GM12801 (cell line): ENCODE data around the gene CUX1.

Experiments used
- CTCF ChIP-seq: IDR thresholded peaks from one replicate; pipeline ENCODE4 v1.5.1; 2011; ENCODE audit warnings: control low read depth; ENCODE audit not compliant: insufficient read length; ENCODE audit errors: extremely low read depth

Gene CUX1

GRCh38 chr7:101891936-101892640, 74.7 kb downstream of the CUX1 start:
- TF ChIP-seq CTCF, result no peak

- no peak for TF ChIP-seq CTCF
Observed at GRCh38 chr7:101893341-101894082, 76.1 kb downstream of the CUX1 start.

- no peak for TF ChIP-seq CTCF
Observed at GRCh38 chr7:101896316-101896715, 78.9 kb downstream of the CUX1 start.

DNA sequence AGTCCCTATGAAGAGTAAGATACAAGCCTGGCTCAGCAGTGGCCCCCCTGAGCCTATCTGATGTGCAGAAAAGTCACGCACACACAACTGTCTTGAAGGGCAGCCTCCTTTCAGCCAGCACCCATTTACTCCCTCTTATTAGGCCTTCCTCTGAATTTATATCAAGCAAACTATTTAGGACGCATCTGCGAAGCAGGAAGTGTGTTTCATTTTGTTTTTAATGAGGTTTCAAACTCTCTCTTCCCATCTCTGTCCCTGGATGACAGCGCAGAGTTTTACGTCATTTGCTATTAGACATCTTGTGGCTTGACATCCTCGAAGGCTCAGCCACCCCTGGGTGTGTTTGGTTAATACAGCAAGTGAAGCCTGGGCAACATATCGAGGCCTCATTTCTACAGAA, 79.5 kb downstream of the CUX1 start:
- no peak for TF ChIP-seq CTCF

DNA sequence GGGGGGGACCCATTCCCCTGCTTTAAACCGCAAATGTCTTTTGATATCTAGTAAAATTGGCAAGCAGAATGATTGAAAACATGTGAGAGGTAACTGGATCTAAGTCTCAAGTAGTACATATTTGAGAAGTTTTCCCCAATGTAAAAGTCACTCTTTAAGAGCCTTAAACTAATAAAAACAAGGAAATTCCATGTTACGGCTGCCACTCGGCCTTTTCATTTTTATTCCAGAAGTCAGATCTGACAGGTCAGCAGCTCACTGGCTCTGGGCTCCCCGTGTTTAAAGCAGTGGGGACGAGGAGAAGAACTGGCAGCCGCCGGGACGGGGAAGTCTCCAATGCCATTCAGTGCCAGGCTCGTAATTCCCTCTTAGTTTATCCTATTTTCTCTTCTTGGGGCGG, 80.7 kb downstream of the CUX1 start:
- TF ChIP-seq CTCF, result no peak

- no peak for TF ChIP-seq CTCF
Observed at GRCh38 chr7:101899616-101900015, 82.2 kb downstream of the CUX1 start.

DNA sequence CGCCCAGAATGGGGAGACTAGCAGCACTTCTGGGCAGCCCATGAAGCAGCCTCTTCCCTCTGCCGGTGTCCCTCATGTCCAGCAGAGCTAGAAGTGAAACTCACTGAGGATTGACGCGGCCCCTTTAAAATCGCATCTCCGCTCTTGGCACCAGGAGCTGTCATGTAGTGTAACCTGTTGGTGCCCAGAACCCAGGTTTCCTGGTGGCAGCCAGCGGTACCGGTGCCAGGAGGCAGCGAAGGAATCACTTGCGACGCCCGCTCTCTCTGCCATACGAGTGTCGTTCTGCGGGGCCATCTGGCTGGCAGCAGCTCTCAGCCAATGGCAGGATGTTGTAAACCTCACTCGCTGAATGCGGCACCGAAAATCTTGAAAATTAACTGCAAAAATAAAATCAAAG, 82.7 kb downstream of the CUX1 start:
- TF ChIP-seq CTCF, result no peak
